Tibial nerve (tissue), 4 donors: ENCODE results near the gene OR1S1.

Experiments used
- EP300 ChIP-seq, 2 donors: sonication (generic); formaldehyde crosslinking; IDR thresholded peaks; one replicate each; pipeline ENCODE4 v1.6.1; 2017; ENCODE audit warnings: antibody characterized with exemption in 2 of 2, mild to moderate bottlenecking in 1 of 2
- TF ChIP-seq, protein P1 (sequence below), 5 experiments: fragments of 200-600 bp in 3 of 5; fragments of 450-650 bp in 2 of 5; sonication (generic) in 3 of 5; IDR thresholded peaks; one replicate each; pipeline ENCODE4 v1.5.1; 2016 to 2019; ENCODE audit warnings: antibody characterized with exemption in 5 of 5, mild to moderate bottlenecking in 3 of 5, moderate library complexity in 2 of 5

DNA sequence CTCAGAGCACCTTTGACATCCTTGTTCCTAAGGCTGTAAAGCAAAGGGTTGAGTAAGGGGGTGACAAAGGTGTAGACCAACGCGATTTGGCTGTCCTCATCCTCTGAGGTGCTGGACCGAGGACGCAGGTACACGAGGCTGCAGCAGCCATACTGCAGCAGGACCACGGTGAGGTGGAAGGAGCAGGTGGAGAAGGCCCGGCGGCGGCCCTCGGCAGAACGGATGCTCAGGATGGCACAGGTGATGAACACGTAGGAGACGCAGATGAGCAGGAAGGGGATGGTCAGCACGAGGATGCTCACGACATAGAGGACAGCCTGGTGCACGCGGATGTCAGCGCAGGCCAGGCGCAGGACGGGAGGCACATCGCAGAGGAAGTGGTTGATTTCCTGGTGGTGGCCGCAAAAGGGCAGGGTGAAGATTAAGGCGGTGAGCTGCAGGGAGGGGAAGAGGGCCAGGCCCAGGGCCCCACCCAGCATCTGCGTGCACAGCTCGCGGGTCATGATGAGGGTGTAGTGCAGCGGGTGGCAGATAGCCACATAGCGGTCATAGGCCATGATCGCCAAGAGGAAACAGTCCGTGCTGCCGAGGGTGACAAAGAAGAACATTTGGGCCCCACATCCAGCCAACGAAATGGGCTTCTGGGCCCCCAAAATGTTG, 15.6 kb downstream of the OR1S1 start:
- TF ChIP-seq, protein P1, sequence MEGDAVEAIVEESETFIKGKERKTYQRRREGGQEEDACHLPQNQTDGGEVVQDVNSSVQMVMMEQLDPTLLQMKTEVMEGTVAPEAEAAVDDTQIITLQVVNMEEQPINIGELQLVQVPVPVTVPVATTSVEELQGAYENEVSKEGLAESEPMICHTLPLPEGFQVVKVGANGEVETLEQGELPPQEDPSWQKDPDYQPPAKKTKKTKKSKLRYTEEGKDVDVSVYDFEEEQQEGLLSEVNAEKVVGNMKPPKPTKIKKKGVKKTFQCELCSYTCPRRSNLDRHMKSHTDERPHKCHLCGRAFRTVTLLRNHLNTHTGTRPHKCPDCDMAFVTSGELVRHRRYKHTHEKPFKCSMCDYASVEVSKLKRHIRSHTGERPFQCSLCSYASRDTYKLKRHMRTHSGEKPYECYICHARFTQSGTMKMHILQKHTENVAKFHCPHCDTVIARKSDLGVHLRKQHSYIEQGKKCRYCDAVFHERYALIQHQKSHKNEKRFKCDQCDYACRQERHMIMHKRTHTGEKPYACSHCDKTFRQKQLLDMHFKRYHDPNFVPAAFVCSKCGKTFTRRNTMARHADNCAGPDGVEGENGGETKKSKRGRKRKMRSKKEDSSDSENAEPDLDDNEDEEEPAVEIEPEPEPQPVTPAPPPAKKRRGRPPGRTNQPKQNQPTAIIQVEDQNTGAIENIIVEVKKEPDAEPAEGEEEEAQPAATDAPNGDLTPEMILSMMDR (IDR thresholded peaks at IDR 0.05), result no peak
- TF ChIP-seq EP300 (IDR thresholded peaks at IDR 0.05), result no peak
